ENCODE results near the gene GHDC. TPM values are rescaled to one million over a fixed set of nuclear protein-coding genes. Genes with fewer than 3 reads are reported as not detected.

GHDC gene
- 16.1 and 30.3 TPM in 2 replicates for total RNA-seq

DNA sequence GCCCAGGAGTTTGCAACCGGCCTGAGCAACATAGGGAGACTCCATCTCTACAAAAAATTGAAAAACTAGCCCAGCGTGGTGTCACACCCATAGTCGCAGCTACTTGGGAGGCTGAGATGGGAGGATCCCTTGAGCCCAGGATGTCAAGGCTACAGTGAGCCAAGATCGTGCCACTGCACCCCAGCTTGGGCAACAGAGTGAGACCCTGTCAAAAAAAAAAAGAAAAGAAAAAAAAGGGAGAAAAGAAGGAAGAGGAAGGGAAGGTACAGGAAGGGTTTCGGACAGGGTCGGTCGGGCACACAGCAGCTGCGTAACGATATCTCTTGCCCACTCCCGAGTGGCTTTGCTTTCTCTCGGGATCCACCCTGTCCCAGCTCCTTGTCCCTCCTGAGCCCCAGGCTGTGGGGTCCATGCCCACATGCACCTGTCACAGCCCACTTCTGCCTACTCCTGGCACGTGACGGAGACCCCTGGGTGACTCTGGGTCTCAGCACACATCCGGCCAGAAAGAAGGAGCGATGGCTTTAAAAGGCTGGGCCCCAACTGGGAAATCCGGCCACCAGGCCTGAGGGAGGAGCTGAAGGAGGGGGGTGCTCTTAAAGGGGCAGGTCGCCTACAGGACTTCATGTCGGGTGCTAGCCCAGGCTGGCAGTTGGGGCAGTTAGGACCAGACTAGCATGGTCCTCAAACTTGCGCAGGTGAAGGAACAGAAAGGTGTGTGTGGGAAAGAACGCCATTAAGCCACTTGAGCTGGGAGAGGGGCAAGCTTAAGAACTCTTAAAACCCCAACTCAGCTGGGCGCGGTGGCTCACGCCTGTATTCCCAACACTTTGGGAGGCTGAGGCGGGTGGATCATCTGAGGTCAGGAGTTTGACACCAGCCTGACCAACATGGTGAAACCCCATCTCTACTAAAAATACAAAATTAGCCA lies at the start of gene GHDC:
Gene GHDC, minus strand, starts transcription at position 526 of the 931 bp plus-strand sequence. CDS start 913 bp downstream, outside the sequence.

DNA sequence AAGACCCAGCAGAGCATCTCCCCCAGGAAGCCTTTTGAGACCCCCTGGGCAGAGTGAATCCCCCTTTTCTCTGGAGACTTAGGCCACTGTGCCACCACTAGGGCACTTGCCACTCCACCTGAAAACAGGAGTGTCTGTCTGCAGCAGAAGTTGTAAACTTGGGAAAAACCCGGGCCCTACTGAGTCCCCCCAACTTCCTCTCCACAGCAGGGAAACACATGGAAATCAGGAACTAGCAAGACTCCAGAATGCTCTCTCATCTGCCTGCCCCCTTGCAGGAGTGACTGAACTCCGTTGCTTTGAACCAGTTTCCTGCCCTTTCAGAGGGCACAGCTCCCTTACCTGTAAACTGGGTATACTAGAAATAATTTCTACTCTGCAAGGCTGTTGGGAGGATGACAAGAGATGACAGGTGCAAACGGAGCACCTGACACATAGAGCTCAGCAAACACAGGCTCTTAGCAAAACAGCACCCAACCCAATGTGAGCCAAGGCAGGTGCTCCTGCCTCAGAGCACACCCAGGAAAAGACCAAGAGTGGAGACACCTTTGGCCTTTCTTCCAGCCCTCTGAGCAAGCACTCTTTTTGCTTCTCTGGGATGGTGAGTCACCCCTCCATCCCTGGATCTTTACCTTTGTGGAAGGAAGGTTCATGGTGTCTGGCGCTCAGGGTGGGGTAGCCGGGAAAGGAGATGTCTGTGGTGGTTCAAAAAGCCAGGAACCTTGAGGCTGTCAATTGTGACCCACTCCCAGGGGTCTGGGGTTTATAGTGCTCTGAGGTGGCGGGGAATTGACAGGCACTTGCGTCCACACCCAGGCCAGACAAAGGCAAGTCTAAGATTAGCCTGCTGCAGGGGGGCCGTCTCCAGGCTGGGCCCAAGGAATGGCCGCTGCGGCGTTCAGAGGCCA lies 9.3 kb downstream of the GHDC start, which contains the start of gene HCRT:
Gene HCRT, minus strand, starts transcription at position 740 of the 908 bp plus-strand sequence. Its CDS starts 87 bp downstream, at position 653.

GRCh38 chr17:42180922-42181850 lies 13.1 kb downstream of the GHDC start, which contains the start of gene KCNH4:
Gene KCNH4 (minus strand): TSS chr17:42181142. CDS start chr17:42180945, 197 bp downstream.

Other genes starting within 250 kb of the GHDC start
- 63.4 and 90.5 TPM in 2 replicates for gene CNP, start 227.7 kb downstream of the GHDC start, total RNA-seq
- gene DNAJC7, start 177.1 kb downstream of the GHDC start, total RNA-seq: 52.6 and 72.0 TPM in 2 replicates
- 16.3 and 30.4 TPM in 2 replicates for gene NKIRAS2, start 174.4 kb downstream of the GHDC start, total RNA-seq
- gene C17orf113, start 143.9 kb downstream of the GHDC start, total RNA-seq: 0.15 and 0.17 TPM in 2 replicates
- gene ZNF385C, start 96.0 kb downstream of the GHDC start, total RNA-seq: not detected in 2 replicates
- 17.2 and 25.6 TPM in 2 replicates for gene DHX58, start 81.8 kb downstream of the GHDC start, total RNA-seq
- gene KAT2A, start 73.1 kb downstream of the GHDC start, total RNA-seq: 7.0 and 10.8 TPM in 2 replicates
- not detected in 2 replicates for gene HSPB9, start 71.7 kb downstream of the GHDC start, total RNA-seq
- gene RAB5C, start 39.5 kb downstream of the GHDC start, total RNA-seq: 82.9 and 87.3 TPM in 2 replicates
- gene KCNH4, start 13.4 kb downstream of the GHDC start, total RNA-seq: under 0.01 TPM in 1 of 2 replicates, not detected in the other
- not detected in 2 replicates for gene HCRT, start 9.0 kb downstream of the GHDC start, total RNA-seq
- 25.2 and 31.6 TPM in 2 replicates for gene STAT5B, start 81.9 kb upstream of the GHDC start, total RNA-seq
- 23.0 and 67.6 TPM in 2 replicates for gene STAT5A, start 94.0 kb upstream of the GHDC start, total RNA-seq
- gene STAT3, start 193.9 kb upstream of the GHDC start, total RNA-seq: 87.0 and 146 TPM in 2 replicates
- gene CAVIN1, start 228.8 kb upstream of the GHDC start, total RNA-seq: 586 and 703 TPM in 2 replicates